HFFc6 (cell line): ENCODE data around the gene STK32A. TPM values are rescaled to one million over a fixed set of nuclear protein-coding genes. Genes with fewer than 3 reads are reported as not detected.

Source experiments
- DNase-seq: peaks from one replicate; pipeline ENCODE4 v3.0.0-alpha.2; 2018
- H3K27ac Mint-ChIP-seq: 2 replicates; pipeline ENCODE4 v1.8.0; 2020; ENCODE audit warnings: mild to moderate bottlenecking, mixed read lengths
- H3K27me3 Mint-ChIP-seq: 2 replicates; pipeline ENCODE4 v1.8.0; 2021; ENCODE audit warnings: mild to moderate bottlenecking, moderate library complexity, mixed read lengths; ENCODE audit not compliant: insufficient read depth
- H3K36me3 Mint-ChIP-seq: 2 replicates; pipeline ENCODE4 v1.8.0; 2021; ENCODE audit warnings: low read depth, mixed read lengths
- H3K4me1 Mint-ChIP-seq: 2 replicates; pipeline ENCODE4 v1.8.0; 2020; ENCODE audit warnings: low read depth, mixed read lengths
- H3K4me3 Mint-ChIP-seq: 2 replicates; pipeline ENCODE4 v1.8.0; 2020; ENCODE audit warnings: mild to moderate bottlenecking, moderate library complexity, mixed read lengths
- H3K9me3 Mint-ChIP-seq: 2 replicates; pipeline ENCODE4 v1.8.0; 2020; ENCODE audit warnings: mild to moderate bottlenecking, mixed read lengths
- total RNA-seq, 6 experiments: library from RNA; stranded (reverse); fragmentation: NEBNext Ultra II Directional; extraction: Animal tissue kit (Norgen Biotek cat#: 25700); gene quantifications; 2 replicates in 1 of 6; 3 replicates in 5 of 6; pipeline ENCODE4 v1.2.3, GENCODE V29; 2021
- TF ChIP-seq, protein P1 (sequence below): fragments of 200-600 bp; sonication (generic); IDR thresholded peaks from 2 replicates; pipeline ENCODE4 v1.5.0; 2021; ENCODE audit warnings: antibody characterized with exemption, mild to moderate bottlenecking

Gene STK32A
- total RNA-seq, 6 experiments from 2014 or later: 0.21 to 1.4 (median 0.91) TPM

DNA sequence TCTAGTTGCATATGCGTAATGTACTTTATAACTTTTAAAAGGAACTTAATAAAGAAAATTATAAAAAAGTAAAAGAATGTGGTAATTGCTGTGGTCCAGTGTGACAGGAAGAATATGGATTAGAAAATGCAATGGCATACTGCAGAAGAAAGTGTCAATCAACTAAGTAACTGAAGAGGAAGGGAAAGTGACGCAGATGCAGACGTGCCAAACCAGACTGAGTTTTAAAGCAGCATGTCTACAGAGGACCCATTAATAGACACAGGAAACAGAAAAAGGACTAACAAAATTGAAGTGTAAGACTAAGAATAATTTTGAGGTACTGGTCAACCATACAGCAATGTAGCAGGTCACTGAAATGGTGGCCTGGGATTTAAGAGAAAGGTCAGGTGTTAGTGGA lies 201.8 kb downstream of the STK32A start:
- Mint-ChIP-seq H3K4me1 (peaks cover 17% of the 10 kb centered on the region), H3K4me3 (no peak overlapping the region)

GRCh38 chr5:147437161-147437596 lies 202.4 kb downstream of the STK32A start:
- H3K4me3 Mint-ChIP-seq: no peak overlapping the region
- H3K27ac Mint-ChIP-seq: no peak overlapping the region
- TF ChIP-seq, protein P1, sequence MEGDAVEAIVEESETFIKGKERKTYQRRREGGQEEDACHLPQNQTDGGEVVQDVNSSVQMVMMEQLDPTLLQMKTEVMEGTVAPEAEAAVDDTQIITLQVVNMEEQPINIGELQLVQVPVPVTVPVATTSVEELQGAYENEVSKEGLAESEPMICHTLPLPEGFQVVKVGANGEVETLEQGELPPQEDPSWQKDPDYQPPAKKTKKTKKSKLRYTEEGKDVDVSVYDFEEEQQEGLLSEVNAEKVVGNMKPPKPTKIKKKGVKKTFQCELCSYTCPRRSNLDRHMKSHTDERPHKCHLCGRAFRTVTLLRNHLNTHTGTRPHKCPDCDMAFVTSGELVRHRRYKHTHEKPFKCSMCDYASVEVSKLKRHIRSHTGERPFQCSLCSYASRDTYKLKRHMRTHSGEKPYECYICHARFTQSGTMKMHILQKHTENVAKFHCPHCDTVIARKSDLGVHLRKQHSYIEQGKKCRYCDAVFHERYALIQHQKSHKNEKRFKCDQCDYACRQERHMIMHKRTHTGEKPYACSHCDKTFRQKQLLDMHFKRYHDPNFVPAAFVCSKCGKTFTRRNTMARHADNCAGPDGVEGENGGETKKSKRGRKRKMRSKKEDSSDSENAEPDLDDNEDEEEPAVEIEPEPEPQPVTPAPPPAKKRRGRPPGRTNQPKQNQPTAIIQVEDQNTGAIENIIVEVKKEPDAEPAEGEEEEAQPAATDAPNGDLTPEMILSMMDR: no peak
- H3K4me1 Mint-ChIP-seq: peaks cover 17% of the 10 kb centered on the region
- no peaks in the 10 kb centered on the region for H3K9me3 Mint-ChIP-seq
- H3K27me3 Mint-ChIP-seq: no peaks in the 10 kb centered on the region; the same call in 1 of the 2 replicates
- no peak for DNase-seq
- 0 out of 2 replicates have a peak, but pooled peaks cover 5% of the 10 kb centered on the region for H3K36me3 Mint-ChIP-seq

More for the DNA sequence above, 201.8 kb downstream of the STK32A start:
- Mint-ChIP-seq H3K9me3 (no peaks in the 10 kb centered on the region), H3K27me3 (no peaks in the 10 kb centered on the region; the same call in 1 of the 2 replicates), H3K36me3 (0 out of 2 replicates have a peak, but pooled peaks cover 5% of the 10 kb centered on the region), H3K27ac (no peak overlapping the region)
- TF ChIP-seq, protein P1: no peak
- DNase-seq: no peak
